OCI-LY1 (cell line): Measurements from ENCODE around the gene ETF1.

ENCODE experiments used
- CTCF ChIP-seq: fragments of 200-600 bp; sonication (generic), shearing (Covaris generic); IDR thresholded peaks from 2 replicates; pipeline ENCODE4 v1.5.1; 2017; ENCODE audit warnings: mild to moderate bottlenecking, antibody characterized with exemption, low read length, moderate library complexity, mixed read lengths
- EZH2 ChIP-seq: fragments of 200-600 bp; sonication (generic), shearing (Covaris generic); IDR thresholded peaks from 2 replicates; pipeline ENCODE4 v1.8.0; 2017; ENCODE audit warnings: borderline replicate concordance, mixed run types, mild to moderate bottlenecking, antibody characterized with exemption, low read length, moderate library complexity, mixed read lengths

DNA sequence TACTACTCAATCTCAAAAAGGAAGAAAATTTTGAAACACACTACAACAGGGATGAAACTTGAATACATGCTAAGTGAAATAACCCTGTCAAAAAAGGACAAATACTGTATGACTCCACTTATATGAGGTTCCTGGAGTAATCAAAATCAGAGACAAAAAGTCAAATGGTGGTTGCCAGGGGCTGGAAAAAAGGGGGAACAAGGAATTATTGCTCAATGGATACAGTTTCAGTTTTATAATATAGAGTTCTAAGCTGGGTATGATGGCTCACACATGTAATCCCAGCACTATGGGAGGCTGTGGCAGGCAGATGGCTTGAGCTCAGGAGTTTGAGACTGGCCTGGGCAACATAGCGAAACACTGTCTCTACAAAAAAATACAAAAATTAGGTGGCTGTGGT, 29.0 kb downstream of the ETF1 start:
- no peak for TF ChIP-seq CTCF
- TF ChIP-seq EZH2, result no peak
